Forelimb muscle (tissue), 1 donor: ENCODE measurements around the gene PTPRCAP. TPM values are rescaled to one million over a fixed set of nuclear protein-coding genes. Genes with fewer than 3 reads are reported as not detected.

ENCODE experiments used
- DNase-seq: peaks from one replicate; pipeline ENCODE4 v3.0.0-alpha.2; 2013; ENCODE audit warnings: low read depth
- polyA plus RNA-seq: library from polyadenylated mRNA; unstranded; fragments of 120-200 nt; gene quantifications from one replicate; pipeline ENCODE4 v1.2.1, GENCODE V29; 2013; ENCODE audit not compliant: insufficient read length

Gene PTPRCAP
- polyA plus RNA-seq, 1 donor = 1.1 TPM

DNA sequence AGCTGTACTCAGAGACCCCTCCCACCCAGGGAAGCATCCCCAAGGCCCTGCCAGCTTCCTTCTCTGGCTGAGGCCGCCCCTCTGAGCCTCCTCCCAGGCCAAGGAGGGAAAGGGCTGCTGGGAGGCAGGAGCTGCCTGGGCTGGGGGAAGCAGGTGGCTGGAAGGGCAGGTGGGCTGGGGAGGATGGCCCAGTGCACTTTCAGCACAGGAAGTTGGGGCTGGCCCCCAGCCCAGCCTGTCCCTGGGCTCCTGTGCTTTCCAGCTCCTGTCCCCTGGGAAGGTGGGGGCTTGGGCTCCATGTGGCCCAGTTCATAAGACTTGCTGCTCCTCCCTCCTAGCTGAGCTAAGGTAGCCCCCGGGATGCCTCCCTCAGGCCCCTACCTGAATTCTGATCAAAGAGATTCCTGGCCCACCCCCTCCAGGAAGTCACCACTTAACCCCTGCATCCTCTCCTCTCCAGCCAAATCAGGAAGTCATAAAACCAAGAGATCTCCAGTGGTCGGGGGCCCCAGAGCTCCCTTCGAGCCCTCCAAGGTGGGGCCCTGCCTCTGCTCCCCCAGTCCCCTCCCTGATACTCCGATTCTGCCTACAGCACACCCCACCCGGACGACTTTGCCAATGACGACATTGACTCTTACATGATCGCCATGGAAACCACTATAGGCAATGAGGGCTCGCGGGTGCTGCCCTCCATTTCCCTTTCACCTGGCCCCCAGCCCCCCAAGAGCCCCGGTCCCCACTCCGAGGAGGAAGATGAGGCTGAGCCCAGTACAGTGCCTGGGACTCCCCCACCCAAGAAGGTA lies 40.7 kb downstream of the PTPRCAP start:
- DNase-seq = no peak

DNA sequence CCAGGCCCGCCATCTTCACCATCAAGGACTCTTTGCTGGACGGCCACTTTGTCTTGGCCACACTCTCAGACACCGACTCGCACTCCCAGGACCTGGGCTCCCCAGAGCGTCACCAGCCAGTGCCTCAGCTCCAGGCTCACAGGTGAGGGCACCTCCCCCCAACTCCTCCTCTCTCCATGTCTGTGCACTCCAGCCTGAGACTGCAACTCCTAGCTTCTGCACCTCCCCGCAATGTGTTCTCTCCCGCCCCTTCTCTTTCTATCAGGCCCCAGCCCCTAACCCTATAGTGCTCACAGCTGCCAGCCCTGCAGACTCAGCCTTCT lies 41.3 kb downstream of the PTPRCAP start:
- DNase-seq = no peak

DNA sequence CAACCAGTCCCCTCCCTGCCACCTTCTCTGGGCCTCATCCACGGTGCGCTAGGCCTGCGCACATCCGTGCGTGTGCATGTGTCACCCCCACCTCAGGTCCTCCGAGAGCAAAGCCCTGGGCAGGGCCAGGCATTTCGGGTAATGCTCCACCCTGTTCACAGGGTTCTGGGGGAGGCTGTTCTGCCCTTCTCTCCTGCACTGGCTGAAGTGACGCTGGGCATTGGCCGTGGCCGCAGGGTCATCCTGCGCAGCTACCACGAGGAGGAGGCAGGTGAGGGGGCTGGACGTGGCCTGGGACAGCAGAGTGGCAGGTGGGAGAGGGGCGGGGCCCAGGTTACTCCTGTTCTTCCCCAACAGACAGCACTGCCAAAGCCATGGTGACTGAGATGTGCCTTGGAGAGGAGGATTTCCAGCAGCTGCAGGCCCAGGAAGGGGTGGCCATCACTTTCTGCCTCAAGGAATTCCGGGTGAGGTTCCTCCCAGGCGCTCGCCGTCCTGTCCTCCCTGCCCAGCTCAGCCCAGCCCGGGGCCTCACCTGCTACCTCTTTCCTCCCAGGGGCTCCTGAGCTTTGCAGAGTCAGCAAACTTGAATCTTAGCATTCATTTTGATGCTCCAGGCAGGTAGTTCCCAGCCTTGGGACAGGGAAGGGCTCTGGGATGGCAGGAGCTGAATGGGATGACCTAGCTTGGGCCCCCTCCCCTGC lies 41.8 kb downstream of the PTPRCAP start:
- DNase-seq = no peak

DNA sequence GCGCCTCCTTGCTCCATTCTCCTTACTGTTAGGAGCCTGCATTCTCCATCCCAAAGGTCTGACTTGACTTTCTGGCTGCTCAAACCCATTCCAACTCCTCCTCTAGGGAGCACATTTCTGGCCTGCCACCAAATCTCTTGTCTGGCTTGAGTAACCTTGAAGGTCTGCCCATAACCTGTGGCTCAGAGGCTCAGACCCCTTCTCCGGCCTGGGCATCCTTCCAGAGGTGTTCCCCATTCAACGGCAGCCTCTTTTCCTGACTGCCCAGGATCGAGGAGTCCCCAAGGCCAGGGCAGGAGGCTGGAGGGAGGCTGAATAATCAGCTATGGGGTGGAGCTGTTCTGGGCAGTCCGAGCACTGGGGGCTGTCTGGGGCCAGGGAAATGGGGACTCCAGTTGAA lies 43.5 kb downstream of the PTPRCAP start:
- DNase-seq = no peak

DNA sequence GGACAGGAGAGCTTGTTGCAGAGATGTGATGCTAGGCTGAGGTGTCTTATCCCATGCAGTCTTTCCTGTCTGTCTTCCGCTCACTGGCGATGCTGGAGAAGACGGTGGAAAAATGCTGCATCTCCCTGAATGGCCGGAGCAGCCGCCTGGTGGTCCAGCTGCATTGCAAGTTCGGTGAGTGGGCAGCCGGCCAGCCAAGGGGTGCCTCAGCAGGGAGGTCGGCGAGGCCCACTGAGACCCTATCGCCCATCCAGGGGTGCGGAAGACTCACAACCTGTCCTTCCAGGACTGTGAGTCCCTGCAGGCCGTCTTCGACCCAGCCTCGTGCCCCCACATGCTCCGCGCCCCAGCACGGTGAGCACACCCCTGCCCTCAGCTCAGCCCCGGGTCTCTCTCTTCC lies 44.0 kb downstream of the PTPRCAP start:
- DNase-seq = no peak

DNA sequence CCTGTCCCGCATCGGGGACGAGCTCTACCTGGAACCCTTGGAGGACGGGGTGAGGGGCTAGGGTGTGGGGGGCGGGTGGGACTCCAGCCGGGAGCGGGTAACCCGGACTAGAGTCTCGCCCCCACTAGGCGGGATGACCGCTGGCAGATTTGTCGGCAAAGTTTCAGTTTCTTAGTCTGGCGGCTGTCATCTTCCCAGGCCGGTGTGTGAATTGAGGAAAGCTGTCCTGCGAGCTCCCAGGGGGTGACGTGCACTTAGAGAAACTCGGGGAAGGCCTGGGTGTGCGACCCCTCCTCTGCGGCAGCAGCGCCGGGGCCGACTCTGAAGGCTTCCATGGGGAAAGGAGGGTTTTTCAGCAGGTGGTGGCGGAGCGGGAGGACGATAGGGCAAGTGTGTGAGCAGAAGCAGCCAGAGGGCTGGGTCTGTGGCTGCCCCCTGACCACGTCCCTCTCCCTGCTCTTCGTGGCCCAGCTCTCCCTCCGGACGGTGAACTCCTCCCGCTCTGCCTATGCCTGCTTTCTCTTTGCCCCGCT lies 45.2 kb downstream of the PTPRCAP start:
- no peak for DNase-seq

DNA sequence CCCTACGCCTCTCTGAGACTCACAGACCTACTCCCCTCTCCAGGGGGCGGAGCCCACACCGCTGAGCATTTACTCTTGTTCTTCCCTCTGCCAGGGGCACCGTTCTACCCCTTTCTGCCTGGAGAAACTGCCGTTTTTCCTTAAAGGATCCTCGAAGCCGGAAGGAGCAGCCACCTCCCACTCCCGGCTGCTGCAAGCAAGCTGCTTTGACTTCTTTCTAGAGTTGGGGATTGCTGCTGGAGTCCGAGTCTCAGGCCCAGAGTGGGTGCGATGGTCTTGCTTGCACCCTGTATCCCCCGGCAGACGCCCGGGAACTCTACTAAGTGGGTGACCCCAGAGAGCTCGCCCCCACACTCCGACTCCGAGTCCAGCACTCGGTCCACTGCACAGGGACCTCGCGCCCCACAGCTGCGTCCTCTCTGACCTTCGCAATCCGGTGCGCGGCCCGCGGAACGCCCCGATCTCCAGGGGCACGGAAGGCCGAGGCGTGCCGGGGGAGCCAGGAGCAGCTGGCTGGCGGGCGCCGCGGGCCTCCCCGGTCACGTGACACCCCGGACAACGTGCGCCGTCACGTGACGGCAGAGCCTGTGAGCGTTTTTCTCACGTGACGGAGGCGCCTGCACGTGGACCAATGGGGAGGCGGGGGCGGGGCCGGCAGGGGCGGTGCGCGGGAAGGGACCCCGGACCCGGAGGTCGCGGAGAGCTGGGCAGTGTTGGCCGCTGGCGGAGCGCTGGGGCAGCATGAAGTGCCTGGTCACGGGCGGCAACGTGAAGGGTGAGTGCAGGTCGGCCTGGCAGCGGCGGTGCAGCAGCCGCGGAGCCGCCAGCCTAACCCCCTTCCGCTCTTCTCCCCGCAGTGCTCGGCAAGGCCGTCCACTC lies 45.9 kb downstream of the PTPRCAP start, which contains the start of gene RAD9A:
RAD9A (plus strand) TSS at position 683 of the 879 bp plus-strand sequence; CDS start at position 742, 59 bp downstream.
- DNase-seq = peak; percentile 86

DNA sequence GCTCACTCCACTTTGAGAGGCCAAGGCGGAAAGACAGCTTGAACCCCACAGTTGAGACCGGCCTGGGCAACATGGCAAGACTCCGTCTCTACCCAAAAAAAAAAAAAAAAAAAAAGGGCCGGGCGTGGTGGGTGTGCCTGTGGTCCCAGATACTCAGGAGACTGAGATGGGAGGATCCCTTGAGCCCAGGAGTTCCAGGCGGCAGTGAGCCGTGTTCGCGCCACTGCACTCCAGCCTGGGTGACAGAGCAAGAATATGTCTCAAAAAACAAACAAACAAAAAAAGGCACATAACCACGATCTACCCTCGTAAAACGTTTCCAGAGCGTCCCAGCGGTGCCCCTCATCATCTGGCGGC lies 46.6 kb downstream of the PTPRCAP start:
- DNase-seq = no peak

DNA sequence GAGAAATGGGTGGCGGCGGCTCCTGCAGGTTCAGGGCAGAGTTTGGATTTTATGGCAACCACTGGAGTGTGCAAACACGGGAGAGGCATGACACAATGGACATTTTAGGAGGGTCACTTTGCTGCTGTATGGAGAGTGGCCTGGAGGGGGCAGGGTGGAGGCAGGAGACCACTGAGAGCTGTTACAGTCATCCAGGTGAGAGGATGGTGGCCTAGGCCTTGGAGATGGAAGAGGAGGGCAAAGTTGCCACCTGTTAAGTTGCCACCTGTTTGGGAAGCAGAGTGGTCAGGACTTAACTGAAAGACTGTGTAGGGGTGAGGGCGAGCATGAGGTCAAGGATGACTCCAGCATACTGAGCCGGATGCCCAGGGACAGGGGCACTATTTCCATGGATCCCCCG lies 48.0 kb downstream of the PTPRCAP start:
- no peak for DNase-seq

DNA sequence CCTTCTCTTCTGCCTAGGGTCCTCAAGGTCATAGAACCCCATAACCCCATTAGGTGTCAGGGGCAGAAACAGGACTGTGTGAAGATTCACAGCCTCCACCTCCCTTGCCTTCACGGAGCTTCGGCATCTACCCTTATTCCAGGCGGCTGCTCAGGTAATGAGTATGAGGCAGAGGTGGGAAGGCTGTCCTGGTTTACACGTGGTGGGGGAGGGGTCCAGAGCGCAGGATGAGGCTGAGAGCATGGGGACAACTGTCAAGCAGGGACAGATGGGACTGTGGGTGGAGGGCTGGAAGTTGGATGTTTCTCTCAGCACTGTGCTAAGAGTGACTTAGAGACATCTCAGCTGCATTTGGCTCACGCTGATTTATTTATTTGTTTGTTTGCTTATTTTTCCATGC lies 50.0 kb downstream of the PTPRCAP start:
- no peak for DNase-seq

DNA sequence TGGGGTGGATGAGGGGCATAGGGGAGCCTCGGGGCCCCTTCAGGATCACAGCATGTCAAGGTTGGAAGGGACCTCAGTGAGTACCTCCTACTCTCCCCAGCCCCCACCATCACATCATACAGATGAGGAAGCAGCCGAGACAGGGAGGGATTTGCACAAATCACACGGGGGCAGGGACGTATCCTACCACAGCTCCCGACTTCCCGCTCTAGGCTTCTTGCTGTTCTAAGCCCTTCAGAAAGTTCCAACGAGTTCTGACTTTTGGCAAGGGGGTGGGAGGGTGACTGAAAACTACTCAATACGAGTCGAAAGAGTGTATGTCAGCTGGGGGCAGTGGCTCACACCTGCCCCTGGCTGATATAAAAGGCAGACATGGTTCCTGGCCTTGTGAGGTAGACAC lies 50.4 kb downstream of the PTPRCAP start:
- DNase-seq = no peak

Other genes with a start within 250 kb of the PTPRCAP start
- gene GRK2, start 171.2 kb downstream of the PTPRCAP start, polyA plus RNA-seq = 45.9 TPM
- 29.3 TPM for gene ANKRD13D, start 148.4 kb downstream of the PTPRCAP start, polyA plus RNA-seq
- 17.6 TPM for gene SSH3, start 134.2 kb downstream of the PTPRCAP start, polyA plus RNA-seq
- 31.9 TPM for gene POLD4, start 84.1 kb downstream of the PTPRCAP start, polyA plus RNA-seq
- gene CLCF1, start 64.1 kb downstream of the PTPRCAP start, polyA plus RNA-seq = 3.6 TPM
- 8.2 TPM for gene RAD9A, start 45.7 kb downstream of the PTPRCAP start, polyA plus RNA-seq
- 123 TPM for gene PPP1CA, start 35.8 kb downstream of the PTPRCAP start, polyA plus RNA-seq
- gene TBC1D10C, start 33.6 kb downstream of the PTPRCAP start, polyA plus RNA-seq = 6.6 TPM
- 73.3 TPM for gene CARNS1, start 22.0 kb downstream of the PTPRCAP start, polyA plus RNA-seq
- 32.0 TPM for gene RPS6KB2, start 9.2 kb downstream of the PTPRCAP start, polyA plus RNA-seq
- 26.2 TPM for gene CORO1B, start 5.8 kb upstream of the PTPRCAP start, polyA plus RNA-seq
- not detected for gene GPR152, start 15.0 kb upstream of the PTPRCAP start, polyA plus RNA-seq
- gene CABP4, start 17.7 kb upstream of the PTPRCAP start, polyA plus RNA-seq = 1.1 TPM
- 53.4 TPM for gene TMEM134, start 31.6 kb upstream of the PTPRCAP start, polyA plus RNA-seq
- 42.0 TPM for gene AIP, start 45.3 kb upstream of the PTPRCAP start, polyA plus RNA-seq
- 6.3 TPM for gene PITPNM1, start 67.7 kb upstream of the PTPRCAP start, polyA plus RNA-seq
- gene CDK2AP2, start 70.5 kb upstream of the PTPRCAP start, polyA plus RNA-seq = 16.2 TPM
- not detected for gene CABP2, start 85.8 kb upstream of the PTPRCAP start, polyA plus RNA-seq
- gene GSTP1, start 146.1 kb upstream of the PTPRCAP start, polyA plus RNA-seq = 200 TPM
- 151 TPM for gene NDUFV1, start 169.3 kb upstream of the PTPRCAP start, polyA plus RNA-seq
- gene NUDT8, start 192.3 kb upstream of the PTPRCAP start, polyA plus RNA-seq = 3.7 TPM
- gene TBX10, start 202.1 kb upstream of the PTPRCAP start, polyA plus RNA-seq = not detected
- 0.63 TPM for gene ACY3, start 213.0 kb upstream of the PTPRCAP start, polyA plus RNA-seq
- not detected for gene ALDH3B2, start 236.9 kb upstream of the PTPRCAP start, polyA plus RNA-seq